ENCODE data around the gene NCAPG.

The NCAPG gene

GRCh38 chr4:17894421-17894820 is 83.6 kb downstream of the NCAPG start:
- CTCF ChIA-PET = no interaction called here
- TF ChIP-seq FOXM1 (IDR thresholded peaks at IDR 0.05; ENCODE audit: borderline replicate concordance) = no peak
- no peak for TF ChIP-seq L3MBTL2 (conservative IDR thresholded peaks at IDR 0.05)
- TF ChIP-seq LEF1 (IDR thresholded peaks at IDR 0.05; ENCODE audit: borderline replicate concordance) = no peak
- TF ChIP-seq ZNF384 (IDR thresholded peaks at IDR 0.05) = no peak
- no peak for TF ChIP-seq FOXA1 (IDR thresholded peaks at IDR 0.05)
- TF ChIP-seq, protein P1, sequence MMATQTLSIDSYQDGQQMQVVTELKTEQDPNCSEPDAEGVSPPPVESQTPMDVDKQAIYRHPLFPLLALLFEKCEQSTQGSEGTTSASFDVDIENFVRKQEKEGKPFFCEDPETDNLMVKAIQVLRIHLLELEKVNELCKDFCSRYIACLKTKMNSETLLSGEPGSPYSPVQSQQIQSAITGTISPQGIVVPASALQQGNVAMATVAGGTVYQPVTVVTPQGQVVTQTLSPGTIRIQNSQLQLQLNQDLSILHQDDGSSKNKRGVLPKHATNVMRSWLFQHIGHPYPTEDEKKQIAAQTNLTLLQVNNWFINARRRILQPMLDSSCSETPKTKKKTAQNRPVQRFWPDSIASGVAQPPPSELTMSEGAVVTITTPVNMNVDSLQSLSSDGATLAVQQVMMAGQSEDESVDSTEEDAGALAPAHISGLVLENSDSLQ (IDR thresholded peaks at IDR 0.05) = no peak
- DNase-seq (ENCODE audit: extremely low spot score) = no peak
- POLR2A ChIA-PET = no interaction called here

Data from HEK293T (cell line).